GM19463 (cell line): ENCODE data around the gene ZC3H12A.
A peak's percentile ranks its signal among the peaks of the same experiment; 100 is the strongest.

ENCODE experiments used
- ATAC-seq: cut with Tn5 transposase; IDR thresholded peaks from one replicate; pipeline ENCODE4 v1.9.1; 2021; ENCODE audit warnings: mild to moderate bottlenecking, moderate library complexity; ENCODE audit not compliant: unreplicated experiment

ZC3H12A gene

DNA sequence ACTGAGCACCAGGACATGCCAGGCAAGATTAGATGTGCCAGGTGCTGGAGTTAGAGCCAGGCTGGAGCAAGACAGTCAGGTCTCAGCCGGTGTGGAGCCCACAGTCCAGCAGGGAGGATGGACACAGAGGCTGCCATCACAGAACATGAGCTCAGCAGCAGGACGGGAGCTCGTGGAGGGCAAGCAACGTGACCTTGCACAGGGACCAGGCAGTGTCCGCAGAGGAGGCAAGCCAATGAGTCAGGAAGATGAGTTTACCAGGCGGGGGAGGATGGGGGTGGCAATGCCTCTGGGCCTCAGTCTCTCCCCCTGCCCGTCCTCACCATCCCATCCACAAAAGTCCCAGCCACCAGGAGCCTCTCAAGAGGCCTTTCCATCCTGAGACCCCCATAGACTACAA, 20.7 kb upstream of the ZC3H12A start:
- ATAC-seq, result no peak

DNA sequence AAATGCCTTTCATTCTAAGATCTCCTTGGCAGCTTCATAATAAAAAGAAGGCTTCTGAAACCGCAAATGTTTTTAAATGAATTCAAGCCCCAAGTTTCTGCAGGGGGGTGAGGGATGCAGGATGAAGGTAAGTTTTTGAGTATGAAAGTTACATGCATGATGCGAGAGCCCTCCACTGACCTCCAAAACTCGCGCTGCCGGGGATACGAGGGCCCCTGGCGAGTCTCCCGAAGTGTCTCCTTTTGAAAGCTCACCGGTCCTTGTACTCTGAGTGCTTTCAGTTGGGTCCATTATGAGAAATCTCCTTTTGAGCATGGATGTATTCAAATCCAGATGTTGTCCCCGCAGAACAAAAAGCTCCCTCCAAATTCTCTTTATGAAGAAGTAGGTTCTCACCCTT, 18.9 kb upstream of the ZC3H12A start:
- no peak for ATAC-seq

DNA sequence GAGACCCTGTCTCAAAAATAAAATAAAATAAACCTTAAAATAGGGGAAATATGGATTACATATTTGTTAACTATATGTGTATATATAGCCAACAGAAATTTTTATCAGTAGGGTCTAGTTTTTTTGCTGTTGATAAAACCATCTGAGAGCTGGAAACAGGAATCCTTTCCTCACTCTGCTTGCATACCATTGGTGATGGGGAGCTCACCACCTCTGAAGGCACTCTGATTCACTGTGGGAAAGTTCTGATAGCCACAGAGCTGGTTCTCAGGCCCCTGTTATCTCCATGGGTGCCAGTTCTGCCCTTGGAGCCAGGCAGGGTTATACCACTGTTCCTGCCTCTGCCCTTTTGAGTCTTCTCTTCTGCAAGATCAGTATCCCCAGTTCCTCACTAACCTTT, 17.8 kb upstream of the ZC3H12A start:
- no peak for ATAC-seq

- ATAC-seq, result no peak
These were observed 15.8 kb upstream of the ZC3H12A start for GRCh38 chr1:37458551-37458950.

DNA sequence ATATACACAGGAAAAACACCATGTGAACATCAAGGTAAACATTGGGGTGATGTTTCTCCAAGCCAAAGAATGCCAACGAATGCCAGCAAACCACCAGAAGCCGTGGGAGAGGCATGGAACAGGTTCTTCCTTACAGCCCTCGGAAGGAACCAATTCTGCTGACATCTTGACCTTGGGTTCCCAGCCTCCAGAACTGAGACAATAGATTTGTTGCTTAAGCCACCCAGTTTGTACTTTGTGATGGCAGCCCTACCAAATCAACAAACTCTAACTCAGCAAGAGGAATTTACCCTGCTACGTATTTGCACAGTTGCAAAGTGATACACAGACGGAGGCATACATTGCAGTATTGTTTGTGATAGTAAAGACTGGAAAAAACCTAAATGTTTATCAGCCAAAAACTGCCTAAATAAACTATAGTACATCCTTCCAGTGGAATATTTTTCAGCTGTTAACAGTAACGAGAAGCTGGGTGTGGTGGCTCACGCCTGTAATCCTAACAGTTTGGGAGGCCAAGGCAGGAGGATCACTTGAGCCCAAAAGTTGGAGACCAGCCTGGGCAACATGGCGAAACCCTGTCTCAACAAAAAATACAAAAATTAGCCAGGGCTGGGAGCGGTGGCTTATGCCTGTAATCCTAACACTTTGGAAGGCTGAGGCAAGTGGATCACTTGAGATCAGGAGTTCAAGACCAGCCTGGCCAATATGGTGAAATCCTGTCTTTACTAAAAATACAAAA, 12.5 kb upstream of the ZC3H12A start:
- no peak for ATAC-seq

- ATAC-seq, result no peak
These were observed 9.9 kb upstream of the ZC3H12A start for GRCh38 chr1:37464443-37464842.

DNA sequence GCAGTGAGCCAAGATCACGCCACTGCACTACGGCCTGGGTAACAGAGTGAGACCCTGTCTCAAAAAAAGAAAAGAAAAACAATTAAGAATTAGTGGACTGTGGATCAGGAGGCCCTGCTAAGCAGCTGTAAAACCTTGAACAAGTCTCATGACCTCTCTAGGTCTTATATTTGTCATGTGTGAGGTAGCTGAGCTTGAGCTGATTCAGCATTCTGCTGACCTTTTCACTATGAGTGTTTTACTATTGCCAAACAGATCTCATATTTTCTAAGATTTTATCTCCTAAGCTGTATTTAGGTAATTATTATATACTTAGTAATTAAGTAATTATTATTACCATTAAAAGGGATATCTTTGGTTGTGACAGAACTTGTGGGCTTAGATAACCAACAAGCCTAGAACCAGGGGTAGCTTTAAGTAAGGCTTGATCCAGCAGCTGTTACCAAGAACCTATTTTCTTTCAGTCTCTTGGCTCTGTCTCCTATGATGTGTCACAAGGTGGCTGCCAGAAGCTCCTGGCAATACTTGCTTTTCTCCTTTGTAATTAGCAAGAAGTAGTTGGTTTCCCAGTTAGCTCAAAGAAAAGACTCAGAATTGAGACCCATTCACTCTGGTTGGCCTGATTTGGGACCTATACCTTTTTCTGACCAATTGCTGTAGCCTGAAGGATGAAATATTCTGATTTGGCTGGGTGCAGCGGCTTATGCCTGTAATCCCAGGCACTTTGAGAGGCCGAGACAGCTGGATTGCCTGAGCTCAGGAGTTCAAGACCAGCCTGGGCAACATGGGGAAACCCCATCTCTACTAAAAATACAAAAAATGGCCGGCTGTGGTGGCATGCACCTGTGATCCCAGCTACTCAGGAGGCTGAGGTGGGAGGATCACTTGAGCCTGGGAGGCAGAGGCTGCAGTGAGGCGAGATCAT, 8.5 kb upstream of the ZC3H12A start:
- ATAC-seq, result no peak

DNA sequence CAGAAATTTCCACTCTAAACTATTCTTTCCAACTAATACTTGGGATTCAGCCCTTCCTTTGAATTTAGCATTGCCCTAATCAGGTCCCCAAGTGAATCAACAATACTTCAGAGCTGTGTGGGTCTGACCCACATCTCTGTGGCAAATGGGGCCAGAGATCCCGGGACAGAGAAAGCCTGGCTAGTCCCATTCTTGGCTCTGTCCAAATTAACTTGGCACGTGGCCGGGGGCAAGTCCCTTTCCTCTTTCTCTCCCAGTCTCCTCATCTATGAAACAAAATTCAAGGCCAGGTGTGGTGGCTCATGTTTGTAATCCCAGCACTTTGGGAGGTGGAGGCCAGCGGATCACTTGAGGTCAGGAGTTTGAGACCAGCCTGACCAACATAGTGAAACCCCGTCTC, 6.3 kb upstream of the ZC3H12A start:
- no peak for ATAC-seq

DNA sequence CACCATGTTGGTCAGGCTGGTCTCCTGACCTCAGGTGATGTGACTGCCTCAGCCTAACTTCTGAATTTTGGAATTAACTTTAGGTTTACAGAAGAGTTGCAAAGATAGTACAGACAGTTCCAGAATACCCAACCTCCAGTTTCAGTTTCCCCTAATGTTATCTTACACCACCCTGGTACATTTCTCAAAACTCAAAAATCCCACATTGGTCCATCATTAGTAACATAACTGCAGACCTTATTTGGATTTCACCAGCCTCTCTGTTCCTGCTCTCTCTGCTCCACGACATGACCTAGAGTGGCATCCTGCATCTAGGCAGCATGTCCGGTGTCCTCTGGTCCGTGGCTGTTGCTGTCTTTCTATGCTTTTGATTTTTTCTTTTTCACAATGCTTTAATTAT, 5.0 kb upstream of the ZC3H12A start:
- no peak for ATAC-seq

GRCh38 chr1:37471345-37472231, 2.8 kb upstream of the ZC3H12A start:
- no peak for ATAC-seq

GRCh38 chr1:37472281-37472680, 2.1 kb upstream of the ZC3H12A start:
- no peak for ATAC-seq

DNA sequence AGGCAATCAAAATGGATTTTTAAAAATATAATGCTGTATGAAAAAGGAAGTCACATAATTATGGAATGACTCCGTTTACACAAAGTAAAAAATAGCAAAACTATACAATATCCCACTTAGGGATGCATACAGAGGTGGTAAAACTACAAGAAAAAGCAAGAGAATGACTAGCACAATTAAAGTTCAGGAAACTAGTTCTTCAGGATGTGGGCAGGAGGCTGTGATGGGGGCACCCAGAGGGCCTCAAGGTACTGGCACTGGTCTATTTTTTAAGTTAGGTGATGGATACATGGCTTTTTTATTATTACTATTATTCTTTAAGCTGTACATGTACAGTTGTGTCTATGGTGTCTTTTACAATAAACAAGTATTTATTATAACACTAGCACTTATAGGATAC, 1.4 kb upstream of the ZC3H12A start:
- no peak for ATAC-seq

- ATAC-seq, result no peak
These were observed 842 bp upstream of the ZC3H12A start for GRCh38 chr1:37473431-37474045.

- ATAC-seq, result no peak
These were observed 458 bp downstream of the ZC3H12A start for GRCh38 chr1:37474697-37475379.

- no peak for ATAC-seq
These were observed 1.2 kb downstream of the ZC3H12A start for GRCh38 chr1:37475380-37476086.

GRCh38 chr1:37476087-37476452, 1.7 kb downstream of the ZC3H12A start:
- no peak for ATAC-seq

GRCh38 chr1:37476460-37477197, 2.2 kb downstream of the ZC3H12A start:
- ATAC-seq, result no peak

DNA sequence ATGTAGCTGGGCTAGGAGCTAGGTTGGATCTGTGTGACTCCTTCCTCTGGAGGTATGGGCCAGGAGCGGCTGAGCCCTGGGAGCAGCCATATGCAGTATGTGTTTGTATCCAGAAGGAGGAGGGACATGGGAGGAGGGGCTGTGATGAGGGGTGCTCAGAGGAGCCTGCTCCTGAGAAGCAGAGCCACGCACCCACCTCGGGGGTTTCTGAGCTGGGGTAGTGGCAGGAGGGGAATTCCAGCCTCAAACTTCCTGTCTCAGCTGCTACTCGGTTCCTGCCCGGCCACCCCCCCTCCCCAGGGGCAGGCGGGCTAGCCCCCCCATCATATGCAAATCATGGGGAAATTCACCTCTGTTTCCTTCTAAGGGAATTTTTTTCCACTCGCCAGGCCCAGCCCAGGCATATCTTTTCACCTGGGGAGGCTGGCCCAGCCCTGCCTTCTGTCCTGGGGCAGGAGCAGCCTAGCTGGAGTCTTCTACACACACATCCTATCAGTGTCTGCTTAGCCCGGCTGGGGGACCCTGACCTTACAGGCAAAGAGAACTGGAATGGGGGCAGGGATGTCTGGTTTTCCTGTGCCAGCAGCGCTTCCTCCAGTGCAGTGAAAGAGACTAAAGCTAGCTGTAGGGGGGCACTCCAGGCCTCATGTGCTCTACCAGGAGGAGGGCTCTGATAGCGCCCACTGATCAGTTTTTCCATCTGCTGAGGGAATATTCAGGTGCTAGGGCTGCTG, 3.0 kb downstream of the ZC3H12A start:
- peak; percentile 46 for ATAC-seq
